Lower leg skin (tissue), 4 donors: ENCODE results near the gene RBM47. TPM values are rescaled to one million over a fixed set of nuclear protein-coding genes. Genes with fewer than 3 reads are reported as not detected.

Experiments used
- DNase-seq, 2 donors: peaks; one replicate each; pipeline ENCODE4 v3.0.0-alpha.2; 2019; ENCODE audit warnings: low spot score in 2 of 2
- H3K4me3 ChIP-seq: fragments of 200-600 bp; sonication (generic); 2 replicates; pipeline ENCODE4 v1.5.1; 2017; ENCODE audit warnings: mild to moderate bottlenecking, low read depth; ENCODE audit not compliant: poor library complexity, severe bottlenecking
- POLR2A ChIP-seq, 2 donors: fragments of 450-650 bp; IDR thresholded peaks; one replicate each; pipeline ENCODE4 v1.6.1; 2016 to 2017; ENCODE audit warnings: antibody characterized with exemption in 2 of 2, mild to moderate bottlenecking in 1 of 2, moderate library complexity in 1 of 2
- WGBS, 2 donors: methylation state at CpG; one replicate each; pipeline ENCODE4 v1.1.5; 2018; 5-methylcytosine and 5-hydroxymethylcytosine counted together
- intact Hi-C: fragments of 100-400 bp; cut with DNase I; formaldehyde crosslinking; loops from one replicate; pipeline ENCODE4 v1.15.0; 2023; ENCODE audit warnings: low total_unique reads
- total RNA-seq, 4 donors: library from RNA; depleted of rRNA; stranded (reverse); fragments of >200 nt; gene quantifications; one replicate each; pipeline ENCODE4 v1.1.0, GENCODE V29; 2016
- TF ChIP-seq, protein P1 (sequence below), 3 donors: fragments of 450-650 bp; IDR thresholded peaks; one replicate each; pipeline ENCODE4 v1.5.1; 2016; ENCODE audit warnings: antibody characterized with exemption in 3 of 3, mild to moderate bottlenecking in 3 of 3, moderate library complexity in 2 of 3

The RBM47 gene
- total RNA-seq, result 10 to 100 TPM; 38.4 to 73.8 (median 46.9) TPM

DNA sequence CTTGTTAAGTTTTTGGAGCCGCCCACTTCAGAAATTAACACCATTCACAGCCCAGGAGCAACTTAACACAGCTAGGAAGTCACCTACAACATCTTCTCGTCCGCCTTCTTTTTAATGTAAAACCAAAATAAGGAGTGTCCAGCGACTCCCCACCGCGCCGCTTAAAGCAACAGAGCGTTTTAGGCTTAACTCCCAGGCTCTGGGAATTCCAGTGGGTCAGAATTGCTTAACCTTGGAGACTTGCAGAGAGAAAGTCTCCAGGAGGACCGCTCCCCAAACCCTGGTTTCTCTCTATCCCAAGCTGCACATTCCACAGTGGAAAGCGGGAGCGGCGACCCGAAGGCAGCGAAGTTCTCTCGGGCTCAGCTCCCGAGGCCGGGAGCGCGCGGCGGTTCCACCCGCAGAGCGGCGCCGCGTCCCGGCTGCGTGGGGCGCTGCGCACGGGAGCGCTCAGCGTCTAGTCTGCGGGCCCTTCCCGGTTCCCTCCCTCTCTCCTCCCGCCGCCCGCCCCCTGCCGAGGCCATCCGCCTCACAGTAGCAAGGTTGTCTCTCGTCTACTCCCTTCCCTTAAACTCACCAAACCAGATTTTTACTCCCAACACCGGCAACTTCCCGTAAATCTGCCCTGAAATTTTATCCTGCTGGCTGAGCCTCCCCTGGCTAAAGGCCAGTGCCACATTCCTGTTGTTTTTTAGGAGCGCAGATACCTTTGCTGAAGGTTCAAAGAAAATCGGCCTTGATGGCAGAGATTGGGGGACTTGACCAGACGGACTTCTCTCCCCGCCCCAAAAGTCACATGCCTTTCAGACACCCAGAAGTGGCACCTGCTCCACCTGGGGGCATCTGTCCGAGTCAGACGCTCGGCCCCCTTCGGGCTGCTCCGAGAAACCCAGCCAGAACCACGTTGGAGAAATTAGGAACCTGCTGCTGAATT, at the start of gene RBM47:
Gene RBM47, minus strand, starts transcription at position 464 of the 934 bp plus-strand sequence. CDS start 190,971 bp downstream, outside the sequence.
- 2 to 4% methylated on average over 48 of the region's 53 CpGs for WGBS, 2 donors
- peak; percentile 61 to 94 for DNase-seq
- H3K4me3 ChIP-seq, result peak within 1 kb of the TSS; percentile 55
- no peak for TF ChIP-seq POLR2A (IDR thresholded peaks at IDR 0.05)
- TF ChIP-seq, protein P1, sequence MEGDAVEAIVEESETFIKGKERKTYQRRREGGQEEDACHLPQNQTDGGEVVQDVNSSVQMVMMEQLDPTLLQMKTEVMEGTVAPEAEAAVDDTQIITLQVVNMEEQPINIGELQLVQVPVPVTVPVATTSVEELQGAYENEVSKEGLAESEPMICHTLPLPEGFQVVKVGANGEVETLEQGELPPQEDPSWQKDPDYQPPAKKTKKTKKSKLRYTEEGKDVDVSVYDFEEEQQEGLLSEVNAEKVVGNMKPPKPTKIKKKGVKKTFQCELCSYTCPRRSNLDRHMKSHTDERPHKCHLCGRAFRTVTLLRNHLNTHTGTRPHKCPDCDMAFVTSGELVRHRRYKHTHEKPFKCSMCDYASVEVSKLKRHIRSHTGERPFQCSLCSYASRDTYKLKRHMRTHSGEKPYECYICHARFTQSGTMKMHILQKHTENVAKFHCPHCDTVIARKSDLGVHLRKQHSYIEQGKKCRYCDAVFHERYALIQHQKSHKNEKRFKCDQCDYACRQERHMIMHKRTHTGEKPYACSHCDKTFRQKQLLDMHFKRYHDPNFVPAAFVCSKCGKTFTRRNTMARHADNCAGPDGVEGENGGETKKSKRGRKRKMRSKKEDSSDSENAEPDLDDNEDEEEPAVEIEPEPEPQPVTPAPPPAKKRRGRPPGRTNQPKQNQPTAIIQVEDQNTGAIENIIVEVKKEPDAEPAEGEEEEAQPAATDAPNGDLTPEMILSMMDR (IDR thresholded peaks at IDR 0.05), result no peak
- intact Hi-C loops, result no loop called here

DNA sequence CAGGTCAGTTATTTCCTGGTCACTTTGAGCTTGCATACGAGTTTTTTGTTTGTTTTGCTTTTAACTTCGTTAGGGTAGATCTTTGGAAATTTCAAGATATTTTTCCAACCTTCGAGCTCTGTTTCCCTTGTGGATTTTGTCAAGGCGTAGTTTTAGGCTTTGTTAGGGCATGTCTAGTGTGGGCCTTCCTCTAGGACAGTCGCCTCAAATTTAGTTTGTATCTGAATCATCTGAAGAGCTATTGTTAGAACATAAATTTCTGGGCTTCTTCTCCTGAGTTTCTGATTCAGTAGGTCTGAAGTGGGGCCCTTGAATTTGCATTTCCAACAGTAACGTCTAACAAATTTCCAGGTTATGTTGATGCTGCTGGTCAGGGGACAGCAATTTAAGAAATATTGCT, 48.8 kb upstream of the RBM47 start:
- H3K4me3 ChIP-seq, result no peak overlapping the region
- TF ChIP-seq, protein P1 (IDR thresholded peaks at IDR 0.05), result no peak
- TF ChIP-seq POLR2A (IDR thresholded peaks at IDR 0.05), result no peak
- intact Hi-C loops, result no loop called here
- 75 to 77% methylated on average over 6 of the region's 6 CpGs for WGBS, 2 donors
- no peak for DNase-seq

DNA sequence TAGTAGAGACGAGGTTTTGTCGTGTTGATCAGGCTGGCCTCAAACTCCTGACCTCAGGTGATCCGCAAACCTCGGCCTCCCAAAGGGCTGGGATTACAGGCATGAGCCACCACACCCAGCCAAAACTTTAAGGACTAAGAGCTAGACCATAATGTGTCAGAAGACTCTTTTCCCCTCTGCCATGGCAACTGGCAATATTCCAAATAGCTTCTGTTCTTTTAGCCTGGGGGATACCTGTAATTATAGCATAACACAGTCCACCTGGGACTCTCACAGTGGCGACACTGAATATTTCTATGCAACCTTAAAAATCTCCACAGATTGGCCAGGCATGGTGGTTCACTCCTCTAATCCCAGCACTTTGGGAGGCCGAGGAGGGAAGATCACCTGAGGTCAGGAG, 45.5 kb upstream of the RBM47 start:
- 75 to 76% methylated on average over 6 of the region's 6 CpGs for WGBS, 2 donors
- TF ChIP-seq, protein P1 (IDR thresholded peaks at IDR 0.05), result no peak
- no peak for TF ChIP-seq POLR2A (IDR thresholded peaks at IDR 0.05)
- intact Hi-C loops, result no loop called here
- no peak overlapping the region for H3K4me3 ChIP-seq
- DNase-seq, result no peak

DNA sequence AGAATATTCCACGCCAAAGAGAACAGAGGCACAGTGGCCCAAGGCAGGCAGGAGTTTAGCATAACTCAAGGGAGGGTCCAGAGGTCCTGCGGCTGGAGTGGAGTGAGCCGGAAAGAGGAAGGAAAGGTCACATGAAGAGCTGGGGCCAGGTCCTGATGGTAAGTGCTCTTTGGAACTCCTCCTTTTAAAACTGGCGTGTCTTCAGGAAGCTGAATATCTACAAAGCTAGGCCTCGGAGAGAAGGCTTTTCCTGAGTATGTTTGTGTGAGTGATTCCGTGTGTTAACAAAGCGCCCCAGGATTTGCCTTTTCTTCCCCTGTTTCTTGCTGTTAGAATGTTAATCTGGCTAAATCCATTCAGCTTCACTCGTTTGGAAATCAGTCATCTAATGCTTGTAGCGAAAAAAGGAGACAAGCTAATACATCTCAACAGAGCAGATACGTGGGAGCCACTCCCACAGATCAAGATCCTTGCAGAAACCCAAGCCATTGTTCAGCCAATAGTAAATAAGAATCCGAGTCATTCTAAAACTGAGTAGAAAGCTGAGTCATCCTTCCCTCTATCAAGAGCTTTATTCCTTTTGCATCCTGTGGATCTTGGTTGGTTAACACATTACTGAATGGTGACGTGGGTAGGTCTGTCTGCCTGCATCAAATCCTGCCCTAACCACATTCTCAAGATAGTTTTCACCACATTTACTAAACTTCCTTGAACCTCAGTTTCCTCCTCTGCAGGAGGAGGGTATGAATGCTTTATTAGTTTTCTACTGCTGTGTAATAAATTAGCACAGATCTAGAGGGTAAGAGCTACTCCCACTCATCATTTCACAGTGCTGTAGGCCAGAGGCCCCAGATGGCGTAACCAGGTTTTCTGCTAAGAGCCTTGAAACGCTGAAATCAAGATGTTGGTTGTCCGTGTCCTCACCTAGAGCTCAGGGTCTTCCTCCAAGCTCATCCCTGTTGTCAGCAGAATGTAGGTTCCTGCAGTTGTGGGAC, 43.2 kb upstream of the RBM47 start:
- intact Hi-C loops, result no loop called here
- H3K4me3 ChIP-seq, result no peak overlapping the region
- TF ChIP-seq, protein P1 (IDR thresholded peaks at IDR 0.05), result no peak
- TF ChIP-seq POLR2A (IDR thresholded peaks at IDR 0.05), result no peak
- 62 to 63% methylated on average over 15 of the region's 15 CpGs for WGBS, 2 donors
- DNase-seq, result no peak

DNA sequence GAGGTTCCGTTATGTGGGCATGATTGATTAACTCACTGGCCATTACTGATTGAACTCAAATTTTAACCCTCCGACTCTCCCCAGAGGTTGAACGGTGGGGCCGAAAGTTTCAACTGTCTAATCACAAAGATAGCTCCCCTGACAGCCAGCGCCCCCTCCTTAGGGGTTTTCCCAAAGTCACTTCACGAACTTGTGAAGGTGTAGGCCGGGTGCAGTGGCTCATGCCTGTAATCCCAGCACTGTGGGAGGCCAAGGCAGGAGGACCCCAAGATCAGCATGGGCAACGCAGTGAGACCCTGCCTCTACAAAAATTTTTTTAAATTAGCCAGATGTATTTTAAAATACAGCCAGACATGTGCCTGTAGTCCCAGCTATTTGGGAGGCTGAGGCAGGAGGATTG, 39.8 kb upstream of the RBM47 start:
- 91% methylated on average over 8 of the region's 8 CpGs for WGBS, 2 donors
- DNase-seq, result no peak
- TF ChIP-seq, protein P1 (IDR thresholded peaks at IDR 0.05), result no peak
- no peak for TF ChIP-seq POLR2A (IDR thresholded peaks at IDR 0.05)
- H3K4me3 ChIP-seq, result no peak overlapping the region
- intact Hi-C loops, result no loop called here
